ENCODE measurements around the gene CD59.

CD59 gene

GRCh38 chr11:33668951-33669596, 67.1 kb downstream of the CD59 start:
- H3K4me3 ChIP-seq (replicated peaks; ENCODE audit: low read depth, low read length): no peak overlapping the region
- DNase-seq (ENCODE audit: low read depth): no peak
- TF ChIP-seq CTCF (IDR thresholded peaks at IDR 0.05; ENCODE audit: low read length, missing control alignments): no peak

- TF ChIP-seq CTCF (IDR thresholded peaks at IDR 0.05; ENCODE audit: low read length, missing control alignments): no peak
- no peak overlapping the region for H3K4me3 ChIP-seq (replicated peaks; ENCODE audit: low read depth, low read length)
- no peak for DNase-seq (ENCODE audit: low read depth)
Measured at GRCh38 chr11:33668468-33668825, 67.8 kb downstream of the CD59 start.

GRCh38 chr11:33667819-33668467, 68.3 kb downstream of the CD59 start:
- no peak for TF ChIP-seq CTCF (IDR thresholded peaks at IDR 0.05; ENCODE audit: low read length, missing control alignments)
- DNase-seq (ENCODE audit: low read depth): no peak
- H3K4me3 ChIP-seq (replicated peaks; ENCODE audit: low read depth, low read length): no peak overlapping the region

GRCh38 chr11:33665350-33666106, 70.7 kb downstream of the CD59 start:
- DNase-seq (ENCODE audit: low read depth): no peak
- no peak for TF ChIP-seq CTCF (IDR thresholded peaks at IDR 0.05; ENCODE audit: low read length, missing control alignments)
- H3K4me3 ChIP-seq (replicated peaks; ENCODE audit: low read depth, low read length): no peak overlapping the region

- DNase-seq (ENCODE audit: low read depth): no peak
- no peak overlapping the region for H3K4me3 ChIP-seq (replicated peaks; ENCODE audit: low read depth, low read length)
- TF ChIP-seq CTCF (IDR thresholded peaks at IDR 0.05; ENCODE audit: low read length, missing control alignments): no peak
Measured at GRCh38 chr11:33664827-33665226, 71.4 kb downstream of the CD59 start.

GRCh38 chr11:33664166-33664565, 72.1 kb downstream of the CD59 start:
- no peak for DNase-seq (ENCODE audit: low read depth)
- TF ChIP-seq CTCF (IDR thresholded peaks at IDR 0.05; ENCODE audit: low read length, missing control alignments): no peak
- H3K4me3 ChIP-seq (replicated peaks; ENCODE audit: low read depth, low read length): no peak overlapping the region

Measured in fibroblast of pulmonary artery (primary cell).